ENCODE results near the gene MIA2. TPM values are rescaled to one million over a fixed set of nuclear protein-coding genes. Genes with fewer than 3 reads are reported as not detected.
"Not testable (repeated sequence)": the region's sequence is repeated elsewhere in the genome, so short reads cannot be mapped to it uniquely, and the experiment has no call there.

Gene MIA2
- total RNA-seq, 1 donor from 2014 or later: 34.2 TPM

DNA sequence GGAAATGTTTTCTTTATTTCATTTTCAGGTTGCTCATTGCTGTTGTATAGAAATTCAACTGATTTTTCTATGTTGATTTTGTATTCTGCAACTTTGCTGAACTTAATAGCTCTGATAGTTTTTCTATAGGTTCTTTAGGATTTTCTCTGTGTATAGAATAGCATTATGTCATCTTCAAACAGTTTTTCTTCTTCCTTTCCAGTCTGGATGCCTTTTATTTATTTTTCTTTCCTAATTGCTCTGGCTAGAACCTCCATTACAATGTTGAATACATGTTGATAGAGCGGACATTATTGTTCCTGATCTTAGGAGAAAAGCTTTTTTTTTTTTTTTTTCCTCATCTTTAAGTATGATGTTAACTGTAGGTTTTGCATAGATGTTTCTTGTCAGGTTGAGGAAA lies 39.2 kb downstream of the MIA2 start:
- H3K27me3 ChIP-seq (ENCODE audit: low read depth): no peaks in the 10 kb centered on the region
- TF ChIP-seq, protein P1, sequence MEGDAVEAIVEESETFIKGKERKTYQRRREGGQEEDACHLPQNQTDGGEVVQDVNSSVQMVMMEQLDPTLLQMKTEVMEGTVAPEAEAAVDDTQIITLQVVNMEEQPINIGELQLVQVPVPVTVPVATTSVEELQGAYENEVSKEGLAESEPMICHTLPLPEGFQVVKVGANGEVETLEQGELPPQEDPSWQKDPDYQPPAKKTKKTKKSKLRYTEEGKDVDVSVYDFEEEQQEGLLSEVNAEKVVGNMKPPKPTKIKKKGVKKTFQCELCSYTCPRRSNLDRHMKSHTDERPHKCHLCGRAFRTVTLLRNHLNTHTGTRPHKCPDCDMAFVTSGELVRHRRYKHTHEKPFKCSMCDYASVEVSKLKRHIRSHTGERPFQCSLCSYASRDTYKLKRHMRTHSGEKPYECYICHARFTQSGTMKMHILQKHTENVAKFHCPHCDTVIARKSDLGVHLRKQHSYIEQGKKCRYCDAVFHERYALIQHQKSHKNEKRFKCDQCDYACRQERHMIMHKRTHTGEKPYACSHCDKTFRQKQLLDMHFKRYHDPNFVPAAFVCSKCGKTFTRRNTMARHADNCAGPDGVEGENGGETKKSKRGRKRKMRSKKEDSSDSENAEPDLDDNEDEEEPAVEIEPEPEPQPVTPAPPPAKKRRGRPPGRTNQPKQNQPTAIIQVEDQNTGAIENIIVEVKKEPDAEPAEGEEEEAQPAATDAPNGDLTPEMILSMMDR (IDR thresholded peaks at IDR 0.05): no peak
- no peak for DNase-seq
- H3K9me3 ChIP-seq: no peaks in the 10 kb centered on the region
- peaks cover 24% of the 10 kb centered on the region for H3K4me1 ChIP-seq
- H3K27ac ChIP-seq: no peak overlapping the region
- no peak for ATAC-seq
- H3K36me3 ChIP-seq: peaks cover 2% of the 10 kb centered on the region
- no peak overlapping the region for H3K4me3 ChIP-seq
- intact Hi-C loops (cut with DNase I): no loop called here

DNA sequence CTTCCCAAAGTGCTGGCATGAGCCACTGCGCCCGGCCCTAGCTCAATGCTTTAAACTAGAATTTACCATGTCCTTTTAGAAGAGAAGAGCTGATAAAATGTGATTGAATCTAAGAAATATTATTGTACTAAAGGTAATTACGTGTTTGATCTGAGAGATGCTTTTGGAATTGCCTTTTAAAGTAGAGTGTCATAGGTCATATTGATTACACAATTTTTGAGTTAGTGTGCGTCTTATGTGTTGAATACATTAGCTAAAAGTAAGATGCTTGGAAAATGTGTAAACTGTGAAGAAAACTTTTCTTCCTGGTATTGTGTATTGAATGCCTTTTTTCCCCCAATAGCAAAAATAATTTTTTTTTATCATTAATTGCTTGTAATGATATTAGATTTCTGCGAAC lies 41.7 kb downstream of the MIA2 start:
- no peaks in the 10 kb centered on the region for H3K9me3 ChIP-seq
- intact Hi-C loops (cut with DNase I): no loop called here
- H3K4me3 ChIP-seq: no peak overlapping the region
- H3K27me3 ChIP-seq (ENCODE audit: low read depth): no peaks in the 10 kb centered on the region
- H3K4me1 ChIP-seq: no peaks in the 10 kb centered on the region
- peaks cover 17% of the 10 kb centered on the region for H3K36me3 ChIP-seq
- H3K27ac ChIP-seq: no peak overlapping the region
- TF ChIP-seq, protein P1 (IDR thresholded peaks at IDR 0.05): no peak
- ATAC-seq (no peak), DNase-seq (no peak)

DNA sequence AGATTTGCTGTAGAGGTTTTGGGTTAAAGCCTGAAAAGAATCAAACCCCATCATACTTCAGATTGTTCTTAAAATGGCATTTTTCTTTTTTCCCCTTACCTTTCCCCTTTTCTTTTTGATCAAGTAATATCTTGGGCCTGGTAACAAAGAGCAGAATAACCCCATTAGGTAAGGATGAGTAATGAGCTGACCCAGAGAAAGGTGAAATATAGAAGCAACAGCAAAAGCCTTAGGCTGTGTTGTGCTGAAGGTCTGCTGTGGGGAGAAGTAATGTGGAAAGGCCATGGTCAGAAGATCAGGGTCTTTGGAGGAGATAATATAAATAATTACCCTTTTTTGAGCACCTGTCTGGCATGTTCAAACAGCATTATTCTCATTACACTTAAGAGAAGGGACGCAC lies 42.3 kb downstream of the MIA2 start:
- DNase-seq (no peak), ATAC-seq (no peak)
- no peaks in the 10 kb centered on the region for H3K4me1 ChIP-seq
- H3K36me3 ChIP-seq: peaks cover 20% of the 10 kb centered on the region
- H3K27ac ChIP-seq: no peak overlapping the region
- H3K9me3 ChIP-seq: no peaks in the 10 kb centered on the region
- TF ChIP-seq, protein P1 (IDR thresholded peaks at IDR 0.05): no peak
- H3K27me3 ChIP-seq (ENCODE audit: low read depth): no peaks in the 10 kb centered on the region
- intact Hi-C loops (cut with DNase I): no loop called here
- no peak overlapping the region for H3K4me3 ChIP-seq

DNA sequence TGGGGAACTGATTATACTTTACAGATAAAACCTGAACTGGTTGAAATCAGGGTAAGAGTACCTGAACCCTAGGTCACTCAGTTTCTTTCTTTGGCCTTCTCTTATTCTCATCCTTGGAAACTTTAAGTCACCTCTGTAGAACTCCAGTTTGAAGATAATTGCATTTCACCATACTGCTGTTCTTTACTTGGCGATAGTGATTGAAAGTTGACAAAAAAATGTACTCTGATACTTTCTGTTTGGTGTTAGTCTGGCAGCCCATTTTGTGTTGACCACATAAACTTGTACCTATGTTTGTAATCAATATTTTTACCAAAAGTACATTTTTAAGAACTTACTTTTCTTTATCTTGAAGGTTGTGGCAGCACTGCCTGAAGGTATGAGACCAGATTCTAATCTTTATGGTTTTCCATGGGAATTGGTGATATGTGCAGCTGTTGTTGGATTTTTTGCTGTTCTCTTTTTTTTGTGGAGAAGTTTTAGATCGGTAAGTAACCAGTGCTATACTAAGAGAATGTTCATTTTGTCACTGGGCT lies 42.9 kb downstream of the MIA2 start:
- Histone ChIP-seq H3K36me3 (peaks cover 22% of the 10 kb centered on the region), H3K9me3 (no peaks in the 10 kb centered on the region), H3K27ac (no peak overlapping the region), H3K4me1 (no peaks in the 10 kb centered on the region), H3K4me3 (no peak overlapping the region), H3K27me3 (ENCODE audit: low read depth) (no peaks in the 10 kb centered on the region)
- TF ChIP-seq, protein P1 (IDR thresholded peaks at IDR 0.05): no peak
- ATAC-seq: no peak
- no peak for DNase-seq
- intact Hi-C loops (cut with DNase I): no loop called here

DNA sequence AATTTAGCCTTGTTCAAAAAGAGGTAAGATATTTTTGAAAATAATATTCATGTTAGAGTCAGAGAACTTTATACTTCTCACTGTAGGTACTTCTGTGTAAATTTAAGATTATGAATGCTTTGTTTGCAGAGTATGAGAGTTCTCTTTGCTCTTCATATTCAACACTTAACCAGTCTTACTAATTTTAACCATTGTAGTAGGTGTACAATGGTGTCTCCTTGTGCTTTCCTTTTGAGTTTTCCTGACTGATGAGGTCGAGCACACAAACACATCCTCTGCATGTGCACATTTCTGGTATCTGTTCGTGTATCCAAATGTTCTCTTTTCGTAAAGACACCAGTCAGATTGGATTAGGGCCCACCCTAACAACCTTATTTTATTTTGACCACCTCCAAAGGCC lies 45.8 kb downstream of the MIA2 start:
- Histone ChIP-seq H3K27ac (no peak overlapping the region), H3K27me3 (ENCODE audit: low read depth) (no peaks in the 10 kb centered on the region), H3K4me1 (no peaks in the 10 kb centered on the region), H3K4me3 (no peak overlapping the region), H3K9me3 (no peaks in the 10 kb centered on the region), H3K36me3 (peaks cover 42% of the 10 kb centered on the region)
- intact Hi-C loops (cut with DNase I): no loop called here
- DNase-seq: no peak
- no peak for ATAC-seq
- TF ChIP-seq, protein P1 (IDR thresholded peaks at IDR 0.05): no peak

DNA sequence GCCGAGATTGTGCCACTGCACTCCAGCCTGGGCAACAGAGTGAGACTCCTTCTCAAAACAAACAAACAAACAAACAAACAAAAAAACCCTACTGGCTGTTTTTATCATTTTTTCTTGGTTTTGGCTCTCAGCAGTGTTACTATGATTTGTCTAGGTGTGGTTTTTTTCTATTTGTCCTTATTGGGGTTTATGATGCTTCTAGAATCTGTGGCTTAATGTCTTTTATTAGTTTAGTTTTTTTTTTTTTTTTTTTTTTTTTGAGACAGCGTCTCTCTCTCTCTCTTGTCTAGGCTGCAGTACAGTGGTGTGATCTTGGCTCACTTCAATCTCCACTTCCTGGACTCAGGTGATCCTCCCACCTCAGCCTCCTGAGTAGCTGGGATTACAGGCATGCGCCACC lies 47.0 kb downstream of the MIA2 start:
- intact Hi-C loops (cut with DNase I); H3K27ac ChIP-seq; H3K9me3 ChIP-seq; ATAC-seq; H3K4me3 ChIP-seq; H3K4me1 ChIP-seq; H3K27me3 ChIP-seq (ENCODE audit: low read depth); DNase-seq: not testable (repeated sequence)
- peaks cover 42% of the 10 kb centered on the region for H3K36me3 ChIP-seq

Data from lower lobe of right lung (tissue), 2 donors.